NCI-H2196 (cell line): ENCODE measurements around the gene VPS8.

Source experiments
- DNase-seq: peaks from one replicate; lab custom pipeline; 2025; ENCODE audit not compliant: unreplicated experiment; lab: John Stamatoyannopoulos, UW

The VPS8 gene

GRCh38 chr3:184811999-184812661, at the start of gene VPS8:
Gene VPS8 (plus strand): TSS chr3:184812166. CDS start chr3:184824633, 12,467 bp downstream.
- DNase-seq: peak; percentile 100

GRCh38 chr3:184764191-184764590, 47.8 kb upstream of the VPS8 start:
- DNase-seq: no peak

GRCh38 chr3:184765047-184765729, 46.8 kb upstream of the VPS8 start:
- no peak for DNase-seq

- no peak for DNase-seq
These were observed 46.3 kb upstream of the VPS8 start for GRCh38 chr3:184765730-184766074.

- no peak for DNase-seq
These were observed 45.3 kb upstream of the VPS8 start for GRCh38 chr3:184766555-184767261.

GRCh38 chr3:184767377-184767776, 44.6 kb upstream of the VPS8 start:
- DNase-seq: no peak

GRCh38 chr3:184769382-184770170, 42.4 kb upstream of the VPS8 start:
- no peak for DNase-seq

- DNase-seq: no peak
These were observed 41.4 kb upstream of the VPS8 start for GRCh38 chr3:184770541-184770940.

- DNase-seq: no peak
These were observed 40.5 kb upstream of the VPS8 start for GRCh38 chr3:184771301-184772127.

GRCh38 chr3:184772667-184773272, 39.2 kb upstream of the VPS8 start:
- no peak for DNase-seq

- no peak for DNase-seq
These were observed 38.4 kb upstream of the VPS8 start for GRCh38 chr3:184773283-184774186.

GRCh38 chr3:184776916-184777315, 35.0 kb upstream of the VPS8 start:
- no peak for DNase-seq

- peak; percentile 96 for DNase-seq
These were observed 34.2 kb upstream of the VPS8 start for GRCh38 chr3:184777566-184778356.

GRCh38 chr3:184778426-184779332, 33.3 kb upstream of the VPS8 start:
- DNase-seq: no peak

- DNase-seq: no peak
These were observed 30.9 kb upstream of the VPS8 start for GRCh38 chr3:184780981-184781515.

GRCh38 chr3:184781801-184782200, 30.2 kb upstream of the VPS8 start:
- DNase-seq: no peak

- no peak for DNase-seq
These were observed 28.6 kb upstream of the VPS8 start for GRCh38 chr3:184783319-184783718.
